ENCODE measurements around the gene C1RL.
A peak's percentile ranks its signal among the peaks of the same experiment; 100 is the strongest.

The C1RL gene

DNA sequence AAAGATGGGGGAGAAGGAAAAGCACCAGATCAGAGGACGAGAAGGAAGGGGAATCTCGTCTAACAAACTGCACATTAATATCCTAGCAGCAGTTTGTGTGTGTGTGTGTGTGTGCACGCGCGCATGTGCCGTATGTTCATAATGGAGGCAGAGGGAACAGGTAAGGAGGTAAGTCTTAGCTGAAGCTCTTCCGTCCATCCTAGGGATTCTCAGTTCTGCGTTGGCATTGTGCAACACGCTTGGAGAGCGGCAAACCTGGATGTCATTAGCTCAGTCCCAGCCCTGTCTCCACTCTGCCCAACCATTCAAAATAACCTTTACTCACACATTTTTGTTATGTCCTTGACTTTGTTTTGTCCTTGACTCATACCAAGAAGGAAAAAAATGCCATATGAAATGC, 15.1 kb downstream of the C1RL start:
- Histone ChIP-seq H3K27ac (ENCODE audit: insufficient read depth, low read depth, low read length, poor library complexity, severe bottlenecking) (no peak overlapping the region), H3K4me1 (ENCODE audit: control insufficient read depth, insufficient read depth, low read length) (peaks cover 7% of the 10 kb centered on the region), H3K4me3 (ENCODE audit: insufficient read depth, low read depth, low read length) (no peak overlapping the region), H3K36me3 (ENCODE audit: control insufficient read depth, insufficient read depth, low read length) (no peaks in the 10 kb centered on the region), H3K9me3 (ENCODE audit: control insufficient read depth, low read length) (no peaks in the 10 kb centered on the region), H3K27me3 (ENCODE audit: control insufficient read depth, insufficient read depth, low read length, poor library complexity, severe bottlenecking) (no peaks in the 10 kb centered on the region)
- WGBS, 2 experiments: 94 to 95% methylated on average over 10 of the region's 10 CpGs

DNA sequence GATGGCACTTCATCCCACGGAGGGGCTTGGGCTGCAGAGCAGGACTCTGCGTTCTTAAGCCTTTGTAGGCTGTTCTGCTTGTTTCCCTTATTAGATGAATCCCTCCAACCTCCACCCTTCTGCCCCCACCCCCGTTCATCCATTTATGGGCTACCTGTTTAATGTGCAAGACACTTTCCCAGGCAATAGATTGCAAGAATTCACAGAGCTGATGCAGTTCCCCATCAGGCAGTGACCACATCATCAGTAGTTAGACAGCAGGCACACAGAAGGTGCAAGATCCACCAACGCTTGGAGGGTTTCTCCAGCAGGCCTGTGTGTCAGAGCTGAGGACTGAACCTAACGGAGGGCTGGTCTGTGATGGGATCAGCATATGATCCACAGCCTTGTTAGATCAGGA, 15.5 kb downstream of the C1RL start:
- H3K4me1 ChIP-seq (ENCODE audit: control insufficient read depth, insufficient read depth, low read length): peaks cover 7% of the 10 kb centered on the region
- no peak overlapping the region for H3K4me3 ChIP-seq (ENCODE audit: insufficient read depth, low read depth, low read length)
- 88 to 90% methylated on average over 5 of the region's 5 CpGs for WGBS, 2 experiments

DNA sequence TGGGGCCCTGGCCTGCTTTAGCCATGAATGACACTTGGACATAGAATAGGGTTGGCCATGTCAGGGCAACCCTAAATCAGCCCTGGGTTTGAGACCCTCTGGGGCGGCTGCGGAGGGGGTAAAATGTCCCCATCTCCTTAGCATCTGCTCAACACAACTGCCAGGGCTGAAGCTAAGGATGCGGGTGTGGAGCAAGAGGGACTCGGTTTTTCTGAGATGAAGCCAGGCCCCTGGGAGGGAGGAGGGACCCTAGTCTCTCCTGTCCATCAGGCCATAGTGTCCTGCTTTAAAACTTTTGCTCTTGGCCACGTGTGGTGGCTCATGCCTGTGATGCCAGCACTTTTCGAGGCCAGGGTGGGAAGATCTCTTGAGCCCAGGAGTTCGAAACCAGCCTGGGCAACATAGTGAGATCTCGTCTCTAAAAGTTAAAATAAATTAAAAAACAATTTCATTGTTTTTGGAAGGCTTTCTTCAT, 16.0 kb downstream of the C1RL start:
- Histone ChIP-seq H3K4me1 (ENCODE audit: control insufficient read depth, insufficient read depth, low read length) (peaks cover 7% of the 10 kb centered on the region), H3K36me3 (ENCODE audit: control insufficient read depth, insufficient read depth, low read length) (no peaks in the 10 kb centered on the region), H3K27ac (ENCODE audit: insufficient read depth, low read depth, low read length, poor library complexity, severe bottlenecking) (no peak overlapping the region), H3K27me3 (ENCODE audit: control insufficient read depth, insufficient read depth, low read length, poor library complexity, severe bottlenecking) (no peaks in the 10 kb centered on the region), H3K4me3 (ENCODE audit: insufficient read depth, low read depth, low read length) (no peak overlapping the region), H3K9me3 (ENCODE audit: control insufficient read depth, low read length) (no peaks in the 10 kb centered on the region)
- 86 to 88% methylated on average over 8 of the region's 8 CpGs for WGBS, 2 experiments

More for the DNA sequence above, 15.5 kb downstream of the C1RL start:
- no peak overlapping the region for H3K27ac ChIP-seq (ENCODE audit: insufficient read depth, low read depth, low read length, poor library complexity, severe bottlenecking)
- H3K36me3 ChIP-seq (ENCODE audit: control insufficient read depth, insufficient read depth, low read length): no peaks in the 10 kb centered on the region
- H3K9me3 ChIP-seq (ENCODE audit: control insufficient read depth, low read length): no peaks in the 10 kb centered on the region
- no peaks in the 10 kb centered on the region for H3K27me3 ChIP-seq (ENCODE audit: control insufficient read depth, insufficient read depth, low read length, poor library complexity, severe bottlenecking)

DNA sequence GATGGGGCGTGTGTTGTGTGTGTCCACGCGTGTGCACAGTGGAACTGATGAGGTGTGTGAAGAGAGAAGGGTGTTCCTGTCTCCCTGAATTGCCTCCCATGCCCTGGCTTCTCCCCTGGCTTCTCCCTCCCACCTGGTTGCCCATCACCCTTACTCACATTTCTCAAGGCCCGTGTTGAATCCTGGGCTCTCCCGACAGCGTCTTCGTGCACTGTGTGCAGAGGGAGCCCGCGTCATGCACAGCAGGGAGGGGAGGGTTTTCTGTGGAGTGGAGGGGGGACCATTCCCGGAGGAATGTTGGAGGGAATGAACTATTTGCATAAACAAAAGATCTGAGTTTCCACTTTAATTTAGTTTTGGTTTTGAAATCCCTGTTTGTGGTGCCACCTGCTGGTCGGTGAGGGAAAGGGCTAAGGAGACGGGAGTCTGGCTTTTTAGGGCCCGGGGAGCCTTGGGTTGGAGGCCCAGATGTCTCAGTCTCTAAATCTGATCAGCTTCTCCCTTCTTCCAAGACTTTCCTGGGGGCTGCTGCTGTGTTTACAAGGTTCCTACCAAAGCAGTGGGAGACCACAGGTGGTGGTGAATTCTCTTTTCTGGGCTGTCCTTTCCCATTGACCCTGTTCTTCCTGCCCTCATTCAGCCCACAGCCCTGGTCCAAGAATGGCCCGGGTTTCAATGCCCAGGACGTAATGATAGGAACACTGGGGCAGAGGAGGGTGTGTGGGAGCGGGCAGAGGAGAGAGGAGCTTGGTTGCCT, 16.6 kb downstream of the C1RL start, which contains the start of gene C1R:
C1R (minus strand) TSS at position 217 of the 757 bp plus-strand sequence; CDS start at position 160, 57 bp downstream.
- WGBS, 2 experiments: 49 to 51% methylated on average over 16 of the region's 16 CpGs
- no peaks in the 10 kb centered on the region for H3K36me3 ChIP-seq (ENCODE audit: control insufficient read depth, insufficient read depth, low read length)
- H3K4me3 ChIP-seq (ENCODE audit: insufficient read depth, low read depth, low read length): peak within 1 kb of the TSS; percentile 13
- H3K4me1 ChIP-seq (ENCODE audit: control insufficient read depth, insufficient read depth, low read length): peaks cover 7% of the 10 kb centered on the region
- no peaks in the 10 kb centered on the region for H3K27me3 ChIP-seq (ENCODE audit: control insufficient read depth, insufficient read depth, low read length, poor library complexity, severe bottlenecking)
- no peak within 1 kb of the TSS for H3K27ac ChIP-seq (ENCODE audit: insufficient read depth, low read depth, low read length, poor library complexity, severe bottlenecking)
- no peaks in the 10 kb centered on the region for H3K9me3 ChIP-seq (ENCODE audit: control insufficient read depth, low read length)

DNA sequence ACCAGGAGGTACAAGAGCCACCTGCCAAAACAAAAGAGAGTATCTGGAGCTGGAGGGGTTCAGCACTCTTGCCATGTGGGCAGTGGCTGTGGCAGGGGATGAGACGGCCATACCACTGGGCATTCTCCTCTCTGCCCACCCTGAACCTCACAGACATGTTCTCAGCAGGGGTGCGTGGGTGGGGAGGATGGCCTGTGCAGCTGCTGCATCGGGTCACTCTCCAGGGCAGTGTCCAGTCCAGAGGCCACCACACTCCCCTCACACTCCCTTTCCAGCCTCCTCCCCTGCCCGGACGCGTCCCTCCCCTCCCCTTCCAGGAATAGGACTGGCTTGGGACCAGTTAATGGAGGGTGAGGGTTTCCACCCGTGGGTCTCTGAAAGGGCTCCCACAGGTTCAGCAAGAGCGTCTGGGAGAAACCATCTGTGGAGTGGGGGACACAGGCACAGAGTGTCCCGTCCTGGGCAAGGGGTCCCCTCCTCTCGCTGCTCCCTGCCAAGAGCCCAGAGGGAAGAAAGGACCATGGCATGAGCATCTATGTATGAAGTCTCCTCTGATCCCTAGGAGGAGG, 17.3 kb downstream of the C1RL start:
- Histone ChIP-seq H3K27me3 (ENCODE audit: control insufficient read depth, insufficient read depth, low read length, poor library complexity, severe bottlenecking) (no peaks in the 10 kb centered on the region), H3K4me3 (ENCODE audit: insufficient read depth, low read depth, low read length) (no peak overlapping the region), H3K27ac (ENCODE audit: insufficient read depth, low read depth, low read length, poor library complexity, severe bottlenecking) (no peak overlapping the region), H3K4me1 (ENCODE audit: control insufficient read depth, insufficient read depth, low read length) (peaks cover 7% of the 10 kb centered on the region), H3K9me3 (ENCODE audit: control insufficient read depth, low read length) (no peaks in the 10 kb centered on the region), H3K36me3 (ENCODE audit: control insufficient read depth, insufficient read depth, low read length) (no peaks in the 10 kb centered on the region)
- 81 to 85% methylated on average over 10 of the region's 10 CpGs for WGBS, 2 experiments

DNA sequence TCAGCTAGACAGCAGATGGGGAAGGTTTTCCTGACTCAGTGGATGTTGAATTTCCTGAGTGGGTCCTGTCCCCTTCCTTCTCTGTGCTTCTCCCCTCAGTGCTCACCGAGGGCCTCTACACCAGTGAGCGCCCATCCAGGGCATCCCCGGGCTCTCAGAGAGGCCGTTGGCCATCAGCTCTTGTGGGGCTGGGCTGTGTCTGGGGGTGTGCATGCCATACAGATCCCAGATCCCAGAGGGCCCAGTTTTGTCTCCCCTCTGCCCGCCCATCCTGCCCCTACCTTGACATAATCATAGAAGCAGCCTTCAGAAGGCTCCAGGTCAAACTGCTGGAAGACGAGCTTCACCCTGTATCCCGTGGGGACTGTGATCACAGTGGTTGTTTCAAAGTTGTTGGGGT, 17.8 kb downstream of the C1RL start:
- H3K27ac ChIP-seq (ENCODE audit: insufficient read depth, low read depth, low read length, poor library complexity, severe bottlenecking): no peak overlapping the region
- H3K27me3 ChIP-seq (ENCODE audit: control insufficient read depth, insufficient read depth, low read length, poor library complexity, severe bottlenecking): no peaks in the 10 kb centered on the region
- 93 to 97% methylated on average over 7 of the region's 7 CpGs for WGBS, 2 experiments
- H3K9me3 ChIP-seq (ENCODE audit: control insufficient read depth, low read length): no peaks in the 10 kb centered on the region
- no peak overlapping the region for H3K4me3 ChIP-seq (ENCODE audit: insufficient read depth, low read depth, low read length)
- peaks cover 7% of the 10 kb centered on the region for H3K4me1 ChIP-seq (ENCODE audit: control insufficient read depth, insufficient read depth, low read length)
- H3K36me3 ChIP-seq (ENCODE audit: control insufficient read depth, insufficient read depth, low read length): no peaks in the 10 kb centered on the region

DNA sequence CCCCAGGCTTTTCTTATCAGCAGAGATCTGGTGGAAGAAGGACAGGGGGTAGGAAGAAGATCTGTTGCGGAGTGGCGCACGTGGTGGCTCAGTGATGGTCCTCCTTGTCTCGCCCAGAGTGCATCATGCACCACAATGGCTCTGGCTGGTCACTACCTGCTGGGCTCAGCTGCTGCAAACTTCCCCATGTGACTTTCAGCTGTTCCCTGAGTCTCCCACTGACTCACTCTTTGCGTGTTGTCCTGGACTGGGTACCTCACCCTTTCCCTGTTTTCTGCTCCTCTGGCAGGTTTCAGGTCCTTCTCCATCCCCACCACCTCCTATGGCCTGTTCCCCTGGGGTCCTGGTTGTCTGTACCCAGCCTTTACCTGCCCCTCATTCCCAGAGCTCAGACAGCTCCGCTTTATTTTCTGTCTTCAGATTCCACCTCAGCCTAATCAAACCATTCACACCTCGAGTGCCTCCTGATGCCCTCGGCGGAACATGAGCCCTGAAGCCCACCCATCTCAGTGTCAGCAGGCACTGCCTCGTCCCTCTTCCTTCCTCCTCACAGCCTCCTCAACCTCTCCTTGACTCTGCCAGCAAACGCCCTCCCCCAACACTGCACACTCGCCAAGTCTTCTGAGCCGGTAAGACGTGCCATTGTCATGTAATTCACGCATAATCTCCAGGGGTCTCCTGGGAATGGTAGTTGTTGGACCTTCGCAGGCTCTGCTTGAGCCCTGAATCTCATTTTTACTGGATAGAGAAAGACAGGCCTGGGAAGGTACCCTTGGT, 18.6 kb downstream of the C1RL start:
- peaks cover 7% of the 10 kb centered on the region for H3K4me1 ChIP-seq (ENCODE audit: control insufficient read depth, insufficient read depth, low read length)
- H3K27me3 ChIP-seq (ENCODE audit: control insufficient read depth, insufficient read depth, low read length, poor library complexity, severe bottlenecking): no peaks in the 10 kb centered on the region
- H3K36me3 ChIP-seq (ENCODE audit: control insufficient read depth, insufficient read depth, low read length): no peaks in the 10 kb centered on the region
- 63 to 64% methylated on average over 16 of the region's 16 CpGs for WGBS, 2 experiments
- no peak overlapping the region for H3K4me3 ChIP-seq (ENCODE audit: insufficient read depth, low read depth, low read length)
- H3K27ac ChIP-seq (ENCODE audit: insufficient read depth, low read depth, low read length, poor library complexity, severe bottlenecking): no peak overlapping the region
- no peaks in the 10 kb centered on the region for H3K9me3 ChIP-seq (ENCODE audit: control insufficient read depth, low read length)

DNA sequence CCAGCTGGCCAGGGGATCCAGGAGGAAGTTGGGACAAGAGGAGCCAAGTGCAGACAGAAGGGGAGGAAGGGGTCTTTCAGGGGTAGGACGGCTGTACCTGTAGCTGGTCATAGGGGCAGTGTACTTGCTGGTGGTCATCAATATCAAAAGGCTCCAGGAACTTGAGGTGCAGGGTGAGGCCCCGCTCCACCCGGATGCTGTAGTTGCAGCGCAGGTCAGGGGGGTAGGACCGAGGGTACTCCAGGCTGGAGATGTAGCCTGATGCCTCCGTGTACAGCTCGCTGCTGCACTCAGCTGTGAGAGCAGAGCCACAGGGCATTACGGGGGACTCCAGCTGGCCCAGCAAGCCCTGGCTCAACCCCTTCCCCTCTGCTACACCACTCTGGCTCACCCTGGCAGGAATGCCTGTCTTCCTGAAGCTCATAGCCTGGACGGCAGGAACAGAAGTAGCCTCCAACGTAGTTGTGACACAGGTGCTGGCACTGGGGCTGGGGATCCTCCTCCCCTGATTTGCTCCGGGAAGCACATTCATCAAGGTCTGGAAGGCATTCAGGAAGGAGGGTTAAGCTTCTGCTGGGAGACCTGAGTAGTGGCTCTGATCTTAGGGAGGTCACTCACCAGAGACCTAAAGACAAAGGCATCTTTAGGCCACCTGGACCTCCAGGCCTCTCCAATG, 19.7 kb downstream of the C1RL start:
- 94 to 95% methylated on average over 11 of the region's 11 CpGs for WGBS, 2 experiments
- Histone ChIP-seq H3K4me3 (ENCODE audit: insufficient read depth, low read depth, low read length) (no peak overlapping the region), H3K27me3 (ENCODE audit: control insufficient read depth, insufficient read depth, low read length, poor library complexity, severe bottlenecking) (no peaks in the 10 kb centered on the region), H3K36me3 (ENCODE audit: control insufficient read depth, insufficient read depth, low read length) (no peaks in the 10 kb centered on the region), H3K9me3 (ENCODE audit: control insufficient read depth, low read length) (no peaks in the 10 kb centered on the region), H3K4me1 (ENCODE audit: control insufficient read depth, insufficient read depth, low read length) (peaks cover 7% of the 10 kb centered on the region), H3K27ac (ENCODE audit: insufficient read depth, low read depth, low read length, poor library complexity, severe bottlenecking) (no peak overlapping the region)

DNA sequence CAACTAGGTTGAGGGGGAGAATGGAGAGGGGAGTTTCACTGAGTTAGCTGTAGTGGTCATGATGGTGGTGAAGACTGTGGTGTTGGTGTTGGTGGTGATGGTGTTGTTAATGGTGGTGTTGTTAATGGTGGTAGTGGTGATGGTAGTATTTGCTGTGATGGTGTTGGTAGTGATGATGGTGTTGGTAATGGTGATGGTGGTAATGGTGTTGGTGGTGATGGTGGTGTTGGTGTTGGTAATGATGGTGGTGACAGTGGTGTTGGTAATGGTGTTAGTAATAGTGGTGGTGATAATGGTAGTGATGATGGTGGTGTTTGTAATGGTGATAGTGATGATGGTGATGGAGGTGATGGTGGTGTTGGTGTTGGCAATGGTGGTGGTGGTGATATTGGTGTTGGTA, 25.9 kb downstream of the C1RL start:
- H3K36me3 ChIP-seq (ENCODE audit: control insufficient read depth, insufficient read depth, low read length): no peaks in the 10 kb centered on the region
- H3K27ac ChIP-seq (ENCODE audit: insufficient read depth, low read depth, low read length, poor library complexity, severe bottlenecking): no peak overlapping the region
- H3K4me1 ChIP-seq (ENCODE audit: control insufficient read depth, insufficient read depth, low read length): no peaks in the 10 kb centered on the region
- H3K27me3 ChIP-seq (ENCODE audit: control insufficient read depth, insufficient read depth, low read length, poor library complexity, severe bottlenecking): no peaks in the 10 kb centered on the region
- H3K9me3 ChIP-seq (ENCODE audit: control insufficient read depth, low read length): no peaks in the 10 kb centered on the region
- H3K4me3 ChIP-seq (ENCODE audit: insufficient read depth, low read depth, low read length): no peak overlapping the region

DNA sequence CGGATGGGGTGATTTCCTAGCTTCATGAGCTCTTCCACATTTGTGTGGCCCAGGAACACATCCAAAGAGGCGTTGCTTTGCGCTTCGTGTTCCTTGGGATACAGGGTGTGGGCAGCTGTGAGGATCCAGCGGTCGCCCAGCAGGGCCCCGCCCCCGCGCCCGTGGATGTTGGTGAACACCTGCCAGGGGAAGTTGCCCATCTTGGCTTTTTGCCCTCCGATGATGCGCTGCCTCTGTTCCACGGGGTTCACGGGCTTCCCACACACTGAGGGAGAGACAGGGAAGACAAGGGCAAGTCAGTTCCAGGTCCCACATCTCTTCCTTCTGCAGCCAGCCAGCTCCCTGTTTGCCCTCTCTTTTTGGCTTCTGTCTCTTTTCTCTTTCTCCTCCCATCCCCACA, 28.0 kb downstream of the C1RL start:
- WGBS, 2 experiments: 91 to 93% methylated on average over 14 of the region's 14 CpGs
- Histone ChIP-seq H3K4me1 (ENCODE audit: control insufficient read depth, insufficient read depth, low read length) (no peaks in the 10 kb centered on the region), H3K36me3 (ENCODE audit: control insufficient read depth, insufficient read depth, low read length) (no peaks in the 10 kb centered on the region), H3K9me3 (ENCODE audit: control insufficient read depth, low read length) (no peaks in the 10 kb centered on the region), H3K4me3 (ENCODE audit: insufficient read depth, low read depth, low read length) (no peak overlapping the region), H3K27ac (ENCODE audit: insufficient read depth, low read depth, low read length, poor library complexity, severe bottlenecking) (no peak overlapping the region), H3K27me3 (ENCODE audit: control insufficient read depth, insufficient read depth, low read length, poor library complexity, severe bottlenecking) (no peaks in the 10 kb centered on the region)

Data from ectodermal cell (in vitro differentiated cells).